Measurements from ENCODE around the gene ZNF879.

DNA sequence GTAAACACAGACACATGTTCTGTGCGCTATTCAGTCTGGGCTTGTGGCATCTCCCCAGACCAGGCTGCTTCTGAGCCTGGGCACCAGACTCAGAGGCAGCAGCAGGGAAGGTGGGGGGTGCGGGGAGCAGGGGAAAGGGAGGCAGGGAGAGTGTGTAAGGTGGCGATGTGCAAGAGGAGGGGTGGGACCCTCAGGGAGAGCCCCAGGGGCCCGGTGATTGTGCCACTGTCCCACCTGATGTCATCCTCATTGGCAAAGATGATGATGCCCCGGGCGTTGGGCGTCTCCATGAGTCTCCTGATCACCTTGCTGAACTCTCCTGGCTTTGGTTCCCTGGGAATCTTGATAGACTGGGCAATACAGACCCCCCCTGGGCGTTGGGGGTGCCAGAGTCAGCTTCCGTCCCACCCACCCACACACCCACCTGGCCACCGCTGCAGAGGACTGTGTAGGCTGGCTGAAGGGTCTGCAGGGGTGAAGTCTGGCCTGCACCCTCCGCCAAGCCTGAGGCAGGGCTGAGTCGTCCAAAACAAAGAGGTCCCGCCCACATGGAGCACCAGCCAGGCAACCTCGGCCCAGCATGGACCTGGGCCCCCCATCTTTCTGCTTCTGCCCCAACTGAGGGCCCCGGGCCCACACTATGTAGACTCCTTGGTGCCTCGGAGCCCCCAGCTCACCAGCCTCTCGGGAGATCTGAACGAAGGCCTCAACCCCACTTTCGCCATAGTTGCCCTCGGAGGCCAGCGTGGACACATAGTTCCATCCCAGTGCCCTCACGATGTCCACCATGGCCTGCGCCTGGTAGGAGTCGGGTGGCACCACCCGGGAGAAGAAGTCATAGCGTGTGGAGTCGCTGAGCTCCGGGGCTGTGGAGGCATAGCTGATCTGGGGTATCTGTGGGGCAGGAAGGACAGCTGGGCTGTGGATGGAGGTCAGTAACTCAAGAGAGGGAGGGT lies 32.1 kb upstream of the ZNF879 start:
- TF ChIP-seq, protein P1, sequence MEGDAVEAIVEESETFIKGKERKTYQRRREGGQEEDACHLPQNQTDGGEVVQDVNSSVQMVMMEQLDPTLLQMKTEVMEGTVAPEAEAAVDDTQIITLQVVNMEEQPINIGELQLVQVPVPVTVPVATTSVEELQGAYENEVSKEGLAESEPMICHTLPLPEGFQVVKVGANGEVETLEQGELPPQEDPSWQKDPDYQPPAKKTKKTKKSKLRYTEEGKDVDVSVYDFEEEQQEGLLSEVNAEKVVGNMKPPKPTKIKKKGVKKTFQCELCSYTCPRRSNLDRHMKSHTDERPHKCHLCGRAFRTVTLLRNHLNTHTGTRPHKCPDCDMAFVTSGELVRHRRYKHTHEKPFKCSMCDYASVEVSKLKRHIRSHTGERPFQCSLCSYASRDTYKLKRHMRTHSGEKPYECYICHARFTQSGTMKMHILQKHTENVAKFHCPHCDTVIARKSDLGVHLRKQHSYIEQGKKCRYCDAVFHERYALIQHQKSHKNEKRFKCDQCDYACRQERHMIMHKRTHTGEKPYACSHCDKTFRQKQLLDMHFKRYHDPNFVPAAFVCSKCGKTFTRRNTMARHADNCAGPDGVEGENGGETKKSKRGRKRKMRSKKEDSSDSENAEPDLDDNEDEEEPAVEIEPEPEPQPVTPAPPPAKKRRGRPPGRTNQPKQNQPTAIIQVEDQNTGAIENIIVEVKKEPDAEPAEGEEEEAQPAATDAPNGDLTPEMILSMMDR (optimal IDR thresholded peaks at IDR 0.05 in 1 of 3, IDR thresholded peaks at IDR 0.05 in 1 of 3, conservative IDR thresholded peaks at IDR 0.05 in 1 of 3; ENCODE audit: extremely low read depth in 1 of 3, insufficient read depth in 2 of 3, low read length in 3 of 3): no peak
- no peak for TF ChIP-seq EZH2 (IDR thresholded peaks at IDR 0.05; ENCODE audit: low read length)
